ENCODE results near the gene RPS13. TPM values are rescaled to one million over a fixed set of nuclear protein-coding genes. Genes with fewer than 3 reads are reported as not detected.
"Not testable (repeated sequence)": the region's sequence is repeated elsewhere in the genome, so short reads cannot be mapped to it uniquely, and the experiment has no call there.

Gene RPS13
- polyA plus RNA-seq, 1 of the 3 experiments (the other 2 are of a cell fraction), result 997 TPM

DNA sequence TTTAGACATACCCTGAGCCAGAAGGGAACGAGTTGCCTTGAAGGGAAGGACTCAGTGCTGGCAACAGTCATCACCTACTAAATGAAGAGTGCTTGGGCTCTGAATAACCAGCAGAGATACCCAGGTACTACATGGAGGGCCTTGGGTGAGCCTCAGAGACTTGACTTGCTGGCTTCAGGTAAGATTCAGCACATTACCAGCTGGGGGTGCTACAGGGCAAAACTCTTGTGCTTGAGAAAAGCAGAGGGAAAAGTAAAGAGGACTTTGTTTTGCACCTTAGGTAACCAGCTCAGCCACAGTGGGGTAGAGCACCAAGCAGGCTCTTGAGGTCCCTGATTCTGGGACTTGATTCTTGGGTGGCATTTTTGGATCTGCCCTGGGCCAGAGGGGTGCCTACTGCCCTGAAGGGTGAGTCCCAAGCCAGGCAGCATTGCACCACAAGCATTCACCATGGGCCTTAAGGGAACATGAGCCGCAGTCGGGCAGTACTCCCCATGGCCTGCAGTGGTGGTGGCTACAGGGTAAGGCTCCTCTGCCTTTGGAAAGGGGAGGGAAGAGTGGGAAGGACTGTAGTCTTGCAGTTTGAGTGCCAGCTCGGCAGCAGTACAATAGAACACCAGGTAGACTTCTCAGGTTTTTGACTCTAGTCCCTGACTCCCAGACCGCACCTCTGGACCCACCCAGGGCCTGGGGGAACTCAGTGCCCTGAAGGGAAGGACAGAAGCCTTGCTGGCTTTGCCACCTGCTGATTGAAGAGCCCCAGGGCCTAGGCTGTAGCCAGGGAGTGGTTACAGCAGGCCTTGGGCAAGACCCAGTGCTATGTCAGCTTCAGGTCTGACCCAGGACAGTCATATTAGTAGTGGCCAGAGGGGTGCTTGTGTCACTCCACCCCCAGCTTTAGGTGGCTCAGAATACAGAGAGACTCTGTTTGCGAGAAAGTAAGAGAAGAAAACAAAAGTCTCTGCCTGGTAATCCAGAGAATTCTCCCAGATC lies 40.5 kb downstream of the RPS13 start:
- no peaks in the 10 kb centered on the region for H3K36me3 ChIP-seq (replicated peaks in 1 of 2; ENCODE audit: control insufficient read depth in 1 of 2, insufficient read depth in 2 of 2, low read length in 1 of 2)
- no peaks in the 10 kb centered on the region for H3K9me3 ChIP-seq
- H3K9ac ChIP-seq, result no peak overlapping the region
- no peaks in the 10 kb centered on the region for H3F3A ChIP-seq (replicated peaks; ENCODE audit: insufficient read depth)
- H2AFZ ChIP-seq (ENCODE audit: low read depth), result no peak overlapping the region
- H3K27ac ChIP-seq (ENCODE audit: low read depth in 2 of 2, low read length in 1 of 2), result no peak overlapping the region
- no peak for DNase-seq
- H3K9me2 ChIP-seq, result no peaks in the 10 kb centered on the region
- CTCF ChIA-PET, result interaction anchor here (1.2 kb wide), 1 partner anchor 26 kb away, joined by 3 read pairs; no protein-coding TSS in a partner anchor
- H3K4me3 ChIP-seq (ENCODE audit: low read depth in 2 of 2, low read length in 1 of 2), result no peak overlapping the region
- H4K20me1 ChIP-seq (ENCODE audit: insufficient read depth), result no peaks in the 10 kb centered on the region
- H3K4me1 ChIP-seq (ENCODE audit: control insufficient read depth in 1 of 2, insufficient read depth in 2 of 2, low read depth in 1 of 2, low read length in 1 of 2), result no peaks in the 10 kb centered on the region
- no peak for TF ChIP-seq EZH2phosphoT487 (IDR thresholded peaks at IDR 0.05; ENCODE audit: borderline replicate concordance, low read depth)
- TF ChIP-seq SMC3 (IDR thresholded peaks at IDR 0.05; ENCODE audit: low read depth, low read length), result no peak
- TF ChIP-seq MXI1 (IDR thresholded peaks at IDR 0.05; ENCODE audit: low read depth, low read length), result no peak
- H3K27me3 ChIP-seq (ENCODE audit: insufficient read depth), result no peaks in the 10 kb centered on the region
- no peaks in the 10 kb centered on the region for H3K79me2 ChIP-seq (ENCODE audit: insufficient read depth)
- no peak overlapping the region for H3K4me2 ChIP-seq
- WGBS (ENCODE audit: low lambda C conversion rate), result 12% methylated on average over 4 of the region's 6 CpGs
- POLR2A ChIA-PET, result no interaction called here

DNA sequence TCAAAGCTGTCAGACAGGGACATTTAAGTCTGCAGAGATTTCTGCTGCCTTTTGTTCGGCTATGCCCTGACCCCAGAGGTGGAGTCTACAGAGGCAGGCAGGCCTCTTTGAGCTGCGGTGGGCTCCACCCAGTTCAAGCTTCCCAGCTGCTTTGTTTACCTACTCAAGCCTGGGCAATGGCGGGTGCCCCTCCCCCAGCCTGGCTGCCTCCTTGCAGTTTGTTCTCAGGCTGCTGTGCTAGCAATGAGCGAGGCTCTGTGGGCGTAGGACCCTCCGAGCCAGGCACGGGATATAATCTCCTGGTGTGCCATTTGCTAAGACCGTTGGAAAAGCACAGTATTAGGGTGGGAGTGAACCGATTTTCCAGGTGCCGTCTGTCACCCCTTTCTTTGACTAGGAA lies 43.4 kb downstream of the RPS13 start:
- H2AFZ ChIP-seq (ENCODE audit: low read depth); H3K79me2 ChIP-seq (ENCODE audit: insufficient read depth); H3K9me2 ChIP-seq; POLR2A ChIA-PET; H3K27me3 ChIP-seq (ENCODE audit: insufficient read depth); H3K4me2 ChIP-seq; H4K20me1 ChIP-seq (ENCODE audit: insufficient read depth); H3F3A ChIP-seq (replicated peaks; ENCODE audit: insufficient read depth); H3K36me3 ChIP-seq (replicated peaks in 1 of 2; ENCODE audit: control insufficient read depth in 1 of 2, insufficient read depth in 2 of 2, low read length in 1 of 2); CTCF ChIA-PET; H3K9me3 ChIP-seq; H3K27ac ChIP-seq (ENCODE audit: low read depth in 2 of 2, low read length in 1 of 2); H3K9ac ChIP-seq; H3K4me3 ChIP-seq (ENCODE audit: low read depth in 2 of 2, low read length in 1 of 2); H3K4me1 ChIP-seq (ENCODE audit: control insufficient read depth in 1 of 2, insufficient read depth in 2 of 2, low read depth in 1 of 2, low read length in 1 of 2); DNase-seq: not testable (repeated sequence)
- 45% methylated on average over 6 of the region's 10 CpGs for WGBS (ENCODE audit: low lambda C conversion rate)

- ChIA-PET POLR2A (no interaction called here), CTCF (interaction anchor here (1.3 to 2.4 kb wide), 4 partner anchors 11 to 206 kb away, joined by 4 to 13 read pairs (median 6); partner anchors contain the start of gene PLEKHA7)
- no peak overlapping the region for H3K9ac ChIP-seq
- no peaks in the 10 kb centered on the region for H3K4me1 ChIP-seq (ENCODE audit: control insufficient read depth in 1 of 2, insufficient read depth in 2 of 2, low read depth in 1 of 2, low read length in 1 of 2)
- 45% methylated on average over 3 of the region's 3 CpGs for WGBS (ENCODE audit: low lambda C conversion rate)
- no peak overlapping the region for H3K4me2 ChIP-seq
- H3K27me3 ChIP-seq (ENCODE audit: insufficient read depth), result 0 out of 2 replicates have a peak, but pooled peaks cover 2% of the 10 kb centered on the region
- no peaks in the 10 kb centered on the region for H3F3A ChIP-seq (replicated peaks; ENCODE audit: insufficient read depth)
- H3K36me3 ChIP-seq (replicated peaks in 1 of 2; ENCODE audit: control insufficient read depth in 1 of 2, insufficient read depth in 2 of 2, low read length in 1 of 2), result no peaks in the 10 kb centered on the region
- no peak for DNase-seq
- H3K27ac ChIP-seq (ENCODE audit: low read depth in 2 of 2, low read length in 1 of 2), result no peak overlapping the region
- no peak overlapping the region for H3K4me3 ChIP-seq (ENCODE audit: low read depth in 2 of 2, low read length in 1 of 2)
- TF ChIP-seq MXI1 (IDR thresholded peaks at IDR 0.05; ENCODE audit: low read depth, low read length) (no peak), NRF1 (IDR thresholded peaks at IDR 0.05; ENCODE audit: low read depth, low read length) (no peak), POLR2AphosphoS5 (IDR thresholded peaks at IDR 0.05; ENCODE audit: low read depth, low read length) (no peak), SIN3A (IDR thresholded peaks at IDR 0.05; ENCODE audit: borderline replicate concordance, low read depth, low read length) (no peak), FOXJ3 (CRISPR knock-in tag; IDR thresholded peaks at IDR 0.05) (no peak), SMC3 (IDR thresholded peaks at IDR 0.05; ENCODE audit: low read depth, low read length) (no peak), EP300 (IDR thresholded peaks at IDR 0.05; ENCODE audit: borderline replicate concordance in 1 of 2, low read depth in 1 of 2, low read length in 1 of 2) (no peak), TEAD4 (IDR thresholded peaks at IDR 0.05; ENCODE audit: borderline replicate concordance, insufficient read depth) (no peak)
- TF ChIP-seq, protein P1, sequence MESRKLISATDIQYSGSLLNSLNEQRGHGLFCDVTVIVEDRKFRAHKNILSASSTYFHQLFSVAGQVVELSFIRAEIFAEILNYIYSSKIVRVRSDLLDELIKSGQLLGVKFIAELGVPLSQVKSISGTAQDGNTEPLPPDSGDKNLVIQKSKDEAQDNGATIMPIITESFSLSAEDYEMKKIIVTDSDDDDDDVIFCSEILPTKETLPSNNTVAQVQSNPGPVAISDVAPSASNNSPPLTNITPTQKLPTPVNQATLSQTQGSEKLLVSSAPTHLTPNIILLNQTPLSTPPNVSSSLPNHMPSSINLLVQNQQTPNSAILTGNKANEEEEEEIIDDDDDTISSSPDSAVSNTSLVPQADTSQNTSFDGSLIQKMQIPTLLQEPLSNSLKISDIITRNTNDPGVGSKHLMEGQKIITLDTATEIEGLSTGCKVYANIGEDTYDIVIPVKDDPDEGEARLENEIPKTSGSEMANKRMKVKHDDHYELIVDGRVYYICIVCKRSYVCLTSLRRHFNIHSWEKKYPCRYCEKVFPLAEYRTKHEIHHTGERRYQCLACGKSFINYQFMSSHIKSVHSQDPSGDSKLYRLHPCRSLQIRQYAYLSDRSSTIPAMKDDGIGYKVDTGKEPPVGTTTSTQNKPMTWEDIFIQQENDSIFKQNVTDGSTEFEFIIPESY (IDR thresholded peaks at IDR 0.05; ENCODE audit: borderline replicate concordance, low read depth), result no peak
- H4K20me1 ChIP-seq (ENCODE audit: insufficient read depth), result no peaks in the 10 kb centered on the region
- no peaks in the 10 kb centered on the region for H3K79me2 ChIP-seq (ENCODE audit: insufficient read depth)
- no peak overlapping the region for H2AFZ ChIP-seq (ENCODE audit: low read depth)
- no peaks in the 10 kb centered on the region for H3K9me3 ChIP-seq
- H3K9me2 ChIP-seq, result no peaks in the 10 kb centered on the region
Measured at GRCh38 chr11:17026487-17027082, 50.9 kb downstream of the RPS13 start.

All from SK-N-SH (cell line).